ES-I3 (cell line): ENCODE results near the gene ATP2A3.

Source experiments
- H3K36me3 ChIP-seq: 2 replicates; pipeline ENCODE4 v1.6.1; 2013; ENCODE audit warnings: mild to moderate bottlenecking, low read length, control low read depth, moderate library complexity; ENCODE audit not compliant: insufficient read depth
- H3K4me1 ChIP-seq: 2 replicates; pipeline ENCODE4 v1.6.1; 2013; ENCODE audit warnings: mild to moderate bottlenecking, control low read depth, low read length; ENCODE audit not compliant: insufficient read depth
- H3K9ac ChIP-seq: 2 replicates; pipeline ENCODE4 v1.6.1; 2013; ENCODE audit warnings: low read depth, mild to moderate bottlenecking, low read length, moderate library complexity
- H3K9me3 ChIP-seq: 2 replicates; pipeline ENCODE4 v1.6.1; 2013; ENCODE audit warnings: mild to moderate bottlenecking, low read length, moderate library complexity; ENCODE audit not compliant: control insufficient read depth, insufficient read depth

ATP2A3 gene

DNA sequence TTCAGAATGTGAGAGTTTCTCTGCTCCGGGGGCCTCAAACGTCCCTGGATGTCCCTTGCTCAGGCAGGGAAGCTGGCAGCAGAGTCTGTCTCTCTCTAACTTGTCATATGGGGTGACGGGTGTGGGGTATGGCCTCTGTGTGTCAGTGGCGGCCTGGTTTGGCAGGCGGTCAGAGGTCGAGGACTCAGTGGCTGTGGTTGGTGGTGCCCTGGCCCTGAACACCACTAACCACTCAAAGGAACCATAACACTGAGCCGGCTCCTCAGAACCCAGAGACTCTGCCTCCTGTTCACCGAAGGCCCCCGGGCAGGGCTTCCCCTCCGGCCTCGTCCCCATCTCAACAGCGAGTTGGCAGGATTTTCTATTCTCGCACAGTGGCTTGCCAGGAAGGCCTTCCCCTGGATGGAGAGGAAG lies 48.6 kb downstream of the ATP2A3 start:
- no peaks in the 10 kb centered on the region for H3K36me3 ChIP-seq
- H3K4me1 ChIP-seq = no peaks in the 10 kb centered on the region
- no peaks in the 10 kb centered on the region for H3K9me3 ChIP-seq
- H3K9ac ChIP-seq = no peak overlapping the region

DNA sequence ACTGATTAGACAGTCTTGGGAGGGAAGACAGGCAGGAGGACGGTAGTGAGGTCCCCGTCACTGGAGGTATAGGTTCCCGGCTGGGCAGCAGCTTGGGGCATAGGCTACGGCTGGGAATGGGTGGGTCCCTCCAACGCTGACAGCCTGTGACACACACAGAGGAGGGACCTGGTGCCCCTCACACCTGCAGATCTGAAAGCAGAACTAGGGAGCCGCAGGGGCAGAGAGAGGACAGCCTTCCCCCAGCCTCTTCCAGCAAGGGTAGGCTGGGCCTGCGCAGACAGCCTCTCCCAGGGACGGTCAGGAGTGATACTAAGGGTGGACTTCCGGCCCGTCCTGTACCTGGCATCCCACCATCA lies 49.9 kb downstream of the ATP2A3 start:
- H3K9ac ChIP-seq = no peak overlapping the region
- no peaks in the 10 kb centered on the region for H3K4me1 ChIP-seq
- H3K9me3 ChIP-seq = no peaks in the 10 kb centered on the region
- no peaks in the 10 kb centered on the region for H3K36me3 ChIP-seq

DNA sequence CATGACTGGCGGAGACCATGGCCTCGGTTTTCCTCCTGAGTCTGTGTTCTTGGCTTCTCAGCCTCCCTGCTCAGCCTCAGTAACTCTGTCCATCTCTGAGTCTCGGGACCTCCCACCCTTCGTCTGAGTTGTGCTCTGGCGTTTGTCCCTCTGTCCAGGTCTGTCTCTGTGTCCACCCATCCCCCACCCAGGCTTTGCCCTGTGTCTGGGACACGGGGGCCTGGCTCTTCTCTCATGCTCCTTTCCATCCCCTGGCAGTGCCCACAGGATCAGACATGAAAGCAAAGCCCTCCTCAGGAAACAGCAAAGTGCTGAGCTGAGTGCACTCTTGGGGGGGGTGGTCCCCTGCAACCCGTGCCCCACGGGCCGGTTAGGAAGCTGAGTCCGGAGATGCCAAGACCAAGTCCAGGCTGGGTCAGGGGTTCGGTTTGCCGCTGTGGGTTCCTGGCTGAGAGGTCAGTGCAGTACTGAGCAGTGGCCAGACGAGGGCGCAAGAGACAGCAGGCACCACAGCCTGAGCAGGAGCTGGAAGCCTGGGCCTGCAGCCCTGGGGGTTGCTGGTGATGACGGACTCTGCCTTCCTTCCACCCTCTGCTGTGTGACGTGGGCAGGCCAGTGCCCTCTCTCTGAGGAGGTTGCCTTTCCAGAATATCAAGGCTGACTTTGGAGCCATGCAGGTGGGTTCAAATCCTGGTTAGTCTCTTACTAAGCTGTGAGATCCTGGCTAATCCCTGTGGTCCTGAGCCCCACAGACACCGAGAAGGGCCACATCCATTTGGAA lies 50.5 kb downstream of the ATP2A3 start:
- Histone ChIP-seq H3K9ac (no peak overlapping the region), H3K9me3 (no peaks in the 10 kb centered on the region), H3K4me1 (no peaks in the 10 kb centered on the region), H3K36me3 (no peaks in the 10 kb centered on the region)

DNA sequence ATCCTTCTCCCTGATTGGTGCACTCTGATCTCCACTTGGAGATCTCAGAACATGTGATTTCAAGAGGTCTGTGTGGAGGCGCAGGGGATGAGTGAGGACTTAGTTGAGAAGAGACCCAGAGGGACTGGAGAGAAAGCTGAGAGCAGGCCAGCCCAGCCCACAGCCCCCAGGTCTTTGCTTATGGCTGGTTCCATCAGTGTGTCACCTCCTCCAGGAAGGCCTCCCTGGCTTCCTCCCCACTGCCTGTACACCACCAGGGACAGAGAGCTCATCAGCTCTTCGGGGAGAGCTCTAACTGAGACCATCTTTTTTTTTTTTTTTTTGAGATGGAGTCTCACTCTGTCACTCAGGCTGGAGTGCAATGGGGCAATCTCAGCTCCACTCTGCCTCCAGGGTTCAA lies 51.4 kb downstream of the ATP2A3 start:
- Histone ChIP-seq H3K9me3 (no peaks in the 10 kb centered on the region), H3K4me1 (no peaks in the 10 kb centered on the region), H3K9ac (no peak overlapping the region), H3K36me3 (no peaks in the 10 kb centered on the region)

DNA sequence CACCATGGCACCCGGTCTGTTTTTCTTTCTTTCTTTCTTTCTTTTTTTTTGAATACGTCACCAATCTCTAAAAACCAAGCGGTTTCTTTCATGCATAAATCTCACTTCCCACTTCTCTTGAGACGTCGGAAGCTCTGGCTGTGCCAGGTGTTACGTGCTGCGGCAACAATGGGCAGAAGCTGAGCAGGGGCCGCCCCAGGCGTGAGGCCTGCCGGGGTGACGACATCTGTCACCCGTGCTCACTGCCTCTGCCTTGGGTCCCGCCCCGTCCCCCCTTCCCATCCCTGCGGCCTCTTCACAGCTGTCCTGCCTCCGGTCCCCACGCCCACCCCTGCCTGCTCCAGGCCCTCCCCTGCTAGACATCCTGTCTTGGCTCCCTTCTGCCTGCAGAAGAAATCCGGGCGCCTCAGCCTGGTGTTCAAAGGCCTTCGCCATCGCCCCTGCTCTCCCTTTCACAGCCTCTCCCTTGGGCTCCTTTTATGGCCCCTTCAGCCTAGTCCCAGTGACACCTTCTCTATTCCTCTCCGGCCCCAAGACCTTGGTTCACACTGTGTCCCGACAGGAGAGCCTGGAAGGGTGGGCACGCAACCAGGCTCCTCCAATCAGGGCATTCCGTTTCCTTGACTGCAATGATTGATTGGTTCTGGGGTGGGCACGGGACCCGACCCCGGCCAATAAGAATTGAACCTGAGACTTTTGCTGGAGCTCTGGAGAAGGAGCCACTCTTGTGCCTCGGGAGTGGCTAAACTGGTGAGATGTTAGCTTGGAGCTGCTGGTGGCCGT lies 52.8 kb downstream of the ATP2A3 start:
- Histone ChIP-seq H3K9ac (no peak overlapping the region), H3K9me3 (no peaks in the 10 kb centered on the region), H3K4me1 (no peaks in the 10 kb centered on the region)

DNA sequence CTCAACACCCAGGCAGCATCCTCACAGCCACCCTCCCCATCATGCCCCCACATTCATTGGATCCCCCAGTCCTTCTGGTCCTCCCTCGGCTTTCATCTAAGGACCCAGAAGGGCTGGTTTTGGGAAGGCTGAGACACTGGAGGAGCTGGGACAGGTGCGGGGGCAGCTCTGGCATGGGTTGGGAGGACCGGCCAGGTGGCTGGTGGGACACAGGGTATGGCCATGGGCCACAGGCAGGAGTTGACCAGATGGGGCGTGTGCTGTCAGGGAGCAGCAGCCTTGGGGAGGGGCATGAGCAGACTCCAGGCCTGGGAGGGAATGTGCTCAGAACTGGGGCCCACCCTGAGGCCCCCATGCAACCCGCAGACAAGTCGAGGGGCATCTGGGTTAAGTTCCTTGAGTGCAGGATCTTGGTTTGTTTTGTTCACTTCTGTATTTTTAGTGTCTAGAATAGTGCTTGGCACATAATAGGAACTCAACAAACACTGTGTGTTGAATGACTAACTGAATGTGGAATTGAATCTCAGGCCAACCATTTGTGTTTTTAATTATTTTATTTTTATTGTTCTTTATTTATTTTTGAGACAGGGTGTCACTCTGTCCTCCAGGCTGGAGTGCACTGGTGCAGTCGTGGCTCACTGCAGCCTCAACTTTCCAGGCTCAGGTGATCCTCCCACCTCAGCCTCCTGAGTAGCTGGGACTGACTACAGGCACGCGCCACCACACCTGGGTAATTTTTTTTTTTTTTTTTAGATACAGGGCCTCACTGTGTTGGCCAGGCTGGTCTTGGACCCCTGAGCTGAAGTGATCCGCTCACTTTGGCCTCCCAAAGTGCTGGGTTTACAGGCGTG lies 53.6 kb downstream of the ATP2A3 start:
- H3K36me3 ChIP-seq = no peaks in the 10 kb centered on the region
- no peaks in the 10 kb centered on the region for H3K9me3 ChIP-seq
- H3K9ac ChIP-seq = no peak overlapping the region
- no peaks in the 10 kb centered on the region for H3K4me1 ChIP-seq

More for the DNA sequence above, 52.8 kb downstream of the ATP2A3 start:
- no peaks in the 10 kb centered on the region for H3K36me3 ChIP-seq

DNA sequence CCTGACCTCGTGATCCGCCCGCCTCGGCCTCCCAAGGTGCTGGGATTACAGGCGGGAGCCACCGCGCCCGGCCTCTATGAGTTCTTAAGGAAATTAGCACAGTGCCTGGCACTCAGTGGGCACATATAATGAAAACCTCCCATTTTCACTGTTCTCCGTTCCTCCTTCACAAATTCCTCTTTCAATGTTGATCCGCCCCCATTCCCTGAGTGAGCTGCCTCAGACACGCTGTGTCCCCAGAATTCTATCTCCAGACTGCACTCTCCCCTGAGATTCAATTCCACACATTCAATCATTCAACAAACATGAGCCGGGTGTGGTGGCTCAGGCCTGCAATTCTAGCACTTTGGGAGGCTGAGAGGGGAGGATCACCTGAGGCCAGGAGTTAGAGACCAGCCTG lies 55.0 kb downstream of the ATP2A3 start:
- H3K4me1 ChIP-seq = peaks cover 5% of the 10 kb centered on the region; the same call in 1 of the 2 replicates
- H3K9ac ChIP-seq = no peak overlapping the region
- H3K9me3 ChIP-seq = no peaks in the 10 kb centered on the region
- H3K36me3 ChIP-seq = no peaks in the 10 kb centered on the region

DNA sequence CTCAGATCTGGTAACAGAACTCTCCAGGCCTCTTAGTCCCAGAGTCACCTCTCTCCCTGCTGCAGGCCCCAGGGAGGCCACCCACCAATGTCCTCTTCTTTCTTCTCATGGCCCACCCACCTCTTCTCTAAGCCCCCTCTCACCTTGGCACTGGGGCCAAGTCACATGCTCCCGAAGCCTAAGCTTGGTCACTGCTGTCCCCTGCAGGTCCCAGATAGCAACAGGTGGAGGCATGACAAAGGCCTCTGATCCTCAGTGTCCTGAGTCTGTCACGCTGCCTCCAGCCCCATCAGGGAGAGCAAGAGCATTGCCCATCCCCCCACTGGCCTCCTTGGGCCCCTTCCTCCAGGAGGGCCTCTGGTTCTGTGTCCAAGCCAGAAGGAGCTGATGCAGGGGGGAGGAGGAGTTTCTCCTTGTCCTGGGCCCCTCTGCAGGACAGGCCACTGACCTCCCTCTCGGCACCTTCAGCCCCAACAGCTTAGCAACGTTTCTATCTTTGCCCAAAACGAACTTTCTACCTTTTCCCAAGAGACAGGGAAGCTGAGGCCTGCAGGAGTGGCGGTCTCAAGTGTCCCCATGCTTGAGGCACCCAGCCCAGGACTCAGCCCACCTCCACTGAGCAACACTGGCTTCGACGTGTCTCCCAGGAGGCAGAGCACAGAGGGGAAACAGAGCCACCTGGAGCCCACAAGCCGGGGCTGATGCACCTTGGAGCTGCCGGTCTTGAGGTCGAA lies 56.6 kb downstream of the ATP2A3 start:
- Histone ChIP-seq H3K36me3 (no peaks in the 10 kb centered on the region), H3K9ac (no peak overlapping the region), H3K4me1 (peaks cover 17% of the 10 kb centered on the region), H3K9me3 (no peaks in the 10 kb centered on the region)

DNA sequence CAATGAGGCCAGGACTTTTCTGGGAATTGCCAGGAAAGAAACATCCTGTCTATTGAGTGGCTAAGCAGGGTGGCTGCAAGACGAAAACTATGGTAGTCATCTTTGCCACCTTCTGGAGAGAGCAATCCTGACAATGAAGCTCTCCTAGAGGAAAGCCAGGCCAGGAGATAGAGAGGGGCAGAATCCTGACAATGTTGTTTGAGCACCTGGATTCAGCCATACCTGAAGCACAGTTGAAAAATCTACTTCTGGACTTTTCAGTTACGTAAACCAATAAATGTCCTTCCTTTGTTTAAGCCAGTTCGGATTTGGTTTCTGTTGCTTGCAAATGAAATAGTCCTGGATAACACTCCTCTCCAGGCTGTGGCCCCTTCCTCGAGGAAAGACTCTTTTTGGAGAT lies 57.4 kb downstream of the ATP2A3 start:
- H3K9ac ChIP-seq = no peak overlapping the region
- H3K4me1 ChIP-seq = peaks cover 17% of the 10 kb centered on the region
- H3K36me3 ChIP-seq = no peaks in the 10 kb centered on the region
- H3K9me3 ChIP-seq = no peaks in the 10 kb centered on the region

DNA sequence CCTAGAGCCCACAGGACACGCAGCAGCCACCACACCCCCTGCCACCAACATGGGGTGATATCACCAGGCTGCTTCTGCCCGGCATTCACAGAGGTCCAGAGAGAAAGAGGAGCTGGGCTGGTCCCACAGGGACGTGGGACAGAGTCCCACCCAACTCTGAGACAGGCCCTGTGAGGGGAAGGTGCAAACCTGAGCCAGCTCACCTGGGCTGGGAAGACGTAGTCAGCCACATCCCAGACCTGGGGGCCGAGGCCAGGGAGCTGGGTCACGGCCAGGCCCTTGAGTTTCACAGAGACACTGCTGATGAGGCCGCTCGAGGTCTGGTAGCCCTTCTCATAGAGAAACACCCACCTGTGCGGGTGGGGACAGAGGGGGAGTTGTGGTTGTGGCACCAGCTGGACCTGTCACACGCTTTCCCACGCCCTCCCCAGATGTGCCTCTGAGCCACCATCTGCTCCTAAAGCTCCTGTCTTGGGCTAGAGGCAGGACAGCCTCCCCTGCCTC lies 59.2 kb downstream of the ATP2A3 start:
- Histone ChIP-seq H3K36me3 (no peaks in the 10 kb centered on the region), H3K9ac (no peak overlapping the region), H3K9me3 (no peaks in the 10 kb centered on the region), H3K4me1 (peaks cover 17% of the 10 kb centered on the region)

DNA sequence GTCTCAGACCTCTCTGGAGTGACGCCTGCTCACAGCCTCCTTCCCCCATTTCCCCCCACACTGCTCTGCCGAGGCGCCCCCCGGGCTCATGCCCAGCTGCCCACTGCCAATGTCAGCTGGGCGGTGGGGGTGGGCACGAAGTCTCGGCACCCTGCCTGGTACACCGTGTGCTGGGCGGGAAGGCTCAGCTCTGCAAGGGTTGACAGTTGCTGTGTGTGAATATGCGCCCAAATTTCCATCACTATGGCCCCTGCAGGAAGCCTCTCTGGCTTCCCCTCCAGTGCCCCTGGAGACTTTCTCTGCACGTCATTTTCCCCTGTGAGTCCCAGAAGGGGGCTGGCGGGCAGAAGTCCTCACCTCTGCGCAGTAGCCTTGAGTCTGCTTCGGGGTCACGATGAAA lies 59.7 kb downstream of the ATP2A3 start:
- H3K4me1 ChIP-seq = peaks cover 17% of the 10 kb centered on the region
- H3K36me3 ChIP-seq = no peaks in the 10 kb centered on the region
- no peaks in the 10 kb centered on the region for H3K9me3 ChIP-seq
- no peak overlapping the region; the same call in 1 of the 2 replicates for H3K9ac ChIP-seq

DNA sequence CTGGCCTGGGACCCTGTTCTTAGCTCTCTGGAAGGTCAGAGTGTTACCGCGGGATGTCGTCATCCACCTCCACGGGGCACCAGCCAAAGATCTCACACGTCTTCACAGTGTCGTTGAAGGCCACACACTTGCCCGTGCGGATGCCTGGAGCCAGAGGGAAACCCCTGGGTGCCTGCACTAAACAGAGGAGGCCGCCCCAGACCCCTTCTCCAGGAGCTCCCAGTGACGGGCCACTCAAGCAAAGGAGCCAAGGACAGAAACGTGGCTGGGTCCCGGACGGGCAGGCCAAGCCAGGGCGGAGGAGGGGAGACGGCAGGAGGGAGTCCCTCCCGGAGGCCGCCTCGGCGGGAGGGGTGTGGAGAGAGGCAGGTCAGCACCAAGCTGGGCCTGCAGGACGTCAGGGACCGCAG lies 60.4 kb downstream of the ATP2A3 start:
- Histone ChIP-seq H3K36me3 (no peaks in the 10 kb centered on the region), H3K9me3 (no peaks in the 10 kb centered on the region), H3K4me1 (peaks cover 17% of the 10 kb centered on the region), H3K9ac (no peak overlapping the region)

DNA sequence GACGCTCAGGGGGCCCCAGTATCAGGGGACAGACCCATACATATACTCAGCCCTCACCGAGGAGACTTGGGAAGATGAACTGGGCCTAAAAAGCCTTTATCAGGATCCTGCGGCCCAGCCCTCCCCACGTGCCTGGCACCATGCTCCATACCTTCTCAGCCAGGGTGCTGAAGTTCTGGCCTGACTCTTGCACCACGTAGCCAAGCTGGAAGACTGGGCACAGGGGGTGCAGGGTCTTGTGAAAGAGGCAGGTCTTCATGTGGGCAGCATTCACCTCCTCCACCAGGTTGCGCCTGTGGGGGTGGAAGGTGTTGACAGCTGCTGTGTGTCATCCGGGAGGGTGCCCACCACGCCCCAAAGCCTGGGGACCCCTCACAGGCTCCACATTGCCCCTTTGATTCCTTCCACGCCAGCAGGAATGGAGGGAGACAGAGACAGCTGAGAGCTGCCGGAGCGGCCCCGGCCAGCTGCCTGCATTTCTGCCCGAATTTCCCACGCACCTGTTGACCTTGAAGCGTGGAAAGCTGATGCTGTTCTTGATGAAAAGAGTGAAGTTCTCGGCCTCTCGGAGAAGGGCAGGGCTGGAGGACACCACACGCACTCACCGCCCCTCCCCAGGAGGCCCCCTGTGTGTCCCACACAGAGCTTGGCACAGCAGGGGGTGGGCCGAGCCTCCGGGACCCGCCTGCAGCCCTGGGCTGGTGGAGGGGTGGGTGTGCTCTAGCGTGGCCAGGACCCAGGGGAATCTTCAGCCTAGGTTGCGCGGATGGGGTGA lies 61.0 kb downstream of the ATP2A3 start:
- no peaks in the 10 kb centered on the region for H3K36me3 ChIP-seq

More for the DNA sequence above, 61.0 kb downstream of the ATP2A3 start:
- Histone ChIP-seq H3K9ac (no peak overlapping the region; the same call in 1 of the 2 replicates), H3K4me1 (peaks cover 17% of the 10 kb centered on the region), H3K9me3 (no peaks in the 10 kb centered on the region)
